ELF-1 (cell line): ENCODE data around the gene DEAF1.
A peak's percentile ranks its signal among the peaks of the same experiment; 100 is the strongest.
"Not testable (repeated sequence)": the region's sequence is repeated elsewhere in the genome, so short reads cannot be mapped to it uniquely, and the experiment has no call there.

Experiments used
- DNase-seq: peaks from one replicate; pipeline ENCODE4 v3.0.0-alpha.2; 2016; ENCODE audit warnings: low read depth, low spot score

The DEAF1 gene

GRCh38 chr11:694563-695287, at the start of gene DEAF1:
Gene DEAF1, minus strand, starts transcription at chr11:695222. Its CDS starts 175 bp downstream, at chr11:695047.
- peak; percentile 99 for DNase-seq

- DNase-seq = no peak
Measured at GRCh38 chr11:742571-743201, 47.7 kb upstream of the DEAF1 start.

GRCh38 chr11:742156-742546, 47.1 kb upstream of the DEAF1 start:
- DNase-seq = no peak

GRCh38 chr11:737899-738298, 42.9 kb upstream of the DEAF1 start:
- DNase-seq = peak; percentile 61

GRCh38 chr11:737366-737765, 42.3 kb upstream of the DEAF1 start:
- no peak for DNase-seq

GRCh38 chr11:734541-734940, 39.5 kb upstream of the DEAF1 start:
- DNase-seq = not testable (repeated sequence)

GRCh38 chr11:733072-733471, 38.0 kb upstream of the DEAF1 start:
- DNase-seq = no peak

- no peak for DNase-seq
Measured at GRCh38 chr11:729492-730074, 34.6 kb upstream of the DEAF1 start.

- DNase-seq = no peak
Measured at GRCh38 chr11:728901-729491, 34.0 kb upstream of the DEAF1 start.

GRCh38 chr11:727859-728748, 33.1 kb upstream of the DEAF1 start:
- DNase-seq = peak; percentile 87

GRCh38 chr11:727281-727701, 32.3 kb upstream of the DEAF1 start:
- DNase-seq = no peak

- no peak for DNase-seq
Measured at GRCh38 chr11:726278-727220, 31.5 kb upstream of the DEAF1 start.

- DNase-seq = no peak
Measured at GRCh38 chr11:725624-726202, 30.7 kb upstream of the DEAF1 start.

GRCh38 chr11:724778-725386, 29.9 kb upstream of the DEAF1 start:
- DNase-seq = no peak

- DNase-seq = no peak
Measured at GRCh38 chr11:724049-724777, 29.2 kb upstream of the DEAF1 start.

GRCh38 chr11:723120-723883, 28.3 kb upstream of the DEAF1 start:
- no peak for DNase-seq

- no peak for DNase-seq
Measured at GRCh38 chr11:722346-722811, 27.4 kb upstream of the DEAF1 start.

GRCh38 chr11:721741-722345, 26.8 kb upstream of the DEAF1 start:
- no peak for DNase-seq
